Pulmonary artery endothelial cell (primary cell): ENCODE results near the gene PFN1. TPM values are rescaled to one million over a fixed set of nuclear protein-coding genes. Genes with fewer than 3 reads are reported as not detected.
"Not testable (repeated sequence)": the region's sequence is repeated elsewhere in the genome, so short reads cannot be mapped to it uniquely, and the experiment has no call there.

Experiments
- DNase-seq: peaks from one replicate; pipeline ENCODE4 v3.0.0-alpha.2; 2011; ENCODE audit warnings: low read depth, low spot score
- total RNA-seq: library from RNA; depleted of rRNA; stranded (reverse); fragments of >200 nt; gene quantifications from 2 replicates; pipeline ENCODE4 v1.2.3, GENCODE V29; 2014

PFN1 gene
- total RNA-seq, 1 donor from 2014 or later, result 518 TPM

DNA sequence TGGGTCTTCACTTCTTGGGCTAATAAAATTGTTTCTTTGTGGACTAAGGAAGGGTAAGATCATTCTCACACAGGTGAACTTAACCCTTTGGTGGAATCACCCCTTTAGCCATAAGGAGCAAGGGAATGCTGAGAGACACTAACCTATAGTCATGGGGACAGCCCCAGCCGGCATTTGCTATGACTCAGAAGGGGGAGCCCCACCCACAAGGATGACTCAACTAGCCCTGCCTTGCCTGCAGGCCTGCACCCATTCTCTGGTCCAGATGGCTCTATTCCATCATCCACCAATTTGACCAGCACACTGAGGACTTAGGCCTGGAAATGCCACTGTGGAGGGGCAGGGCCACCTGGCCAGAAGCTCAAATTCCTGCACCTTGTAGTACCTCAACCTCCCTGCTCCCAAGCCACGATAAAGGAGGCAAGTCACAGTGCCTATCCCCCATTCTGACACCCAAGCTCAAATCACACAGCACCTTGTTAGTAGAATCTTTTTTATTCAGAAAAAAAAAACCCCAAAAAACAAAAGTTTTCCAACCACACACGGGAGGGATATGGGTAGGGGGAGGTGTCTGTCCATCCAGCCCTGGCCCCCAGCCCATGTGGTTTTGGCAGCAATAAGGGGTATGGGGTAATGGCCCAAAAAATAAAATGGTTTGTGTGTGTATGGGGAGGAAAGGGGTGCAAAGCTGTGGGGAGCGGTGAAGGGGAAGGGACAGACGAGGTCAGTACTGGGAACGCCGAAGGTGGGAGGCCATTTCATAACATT is 3.0 kb downstream of the PFN1 start:
- DNase-seq, result no peak

DNA sequence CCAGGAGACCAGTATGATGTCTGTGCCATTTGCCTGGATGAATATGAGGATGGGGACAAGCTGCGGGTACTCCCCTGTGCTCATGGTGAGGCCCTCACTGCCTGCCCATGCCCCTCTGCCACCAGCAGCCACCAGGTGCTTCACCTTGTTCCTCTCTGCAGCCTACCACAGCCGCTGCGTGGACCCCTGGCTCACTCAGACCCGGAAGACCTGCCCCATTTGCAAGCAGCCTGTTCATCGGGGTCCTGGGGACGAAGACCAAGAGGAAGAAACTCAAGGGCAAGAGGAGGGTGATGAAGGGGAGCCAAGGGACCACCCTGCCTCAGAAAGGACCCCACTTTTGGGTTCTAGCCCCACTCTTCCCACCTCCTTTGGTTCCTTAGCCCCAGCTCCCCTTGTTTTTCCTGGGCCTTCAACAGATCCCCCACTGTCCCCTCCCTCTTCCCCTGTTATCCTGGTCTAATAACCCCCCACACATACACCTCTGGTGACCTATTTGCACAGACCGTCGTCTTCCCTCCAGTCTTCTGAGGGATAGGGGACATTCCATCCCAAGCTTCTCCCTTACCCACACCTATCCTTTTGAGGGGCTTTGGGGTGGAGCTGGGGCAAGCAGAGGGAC is 3.7 kb downstream of the PFN1 start:
- DNase-seq, result no peak

DNA sequence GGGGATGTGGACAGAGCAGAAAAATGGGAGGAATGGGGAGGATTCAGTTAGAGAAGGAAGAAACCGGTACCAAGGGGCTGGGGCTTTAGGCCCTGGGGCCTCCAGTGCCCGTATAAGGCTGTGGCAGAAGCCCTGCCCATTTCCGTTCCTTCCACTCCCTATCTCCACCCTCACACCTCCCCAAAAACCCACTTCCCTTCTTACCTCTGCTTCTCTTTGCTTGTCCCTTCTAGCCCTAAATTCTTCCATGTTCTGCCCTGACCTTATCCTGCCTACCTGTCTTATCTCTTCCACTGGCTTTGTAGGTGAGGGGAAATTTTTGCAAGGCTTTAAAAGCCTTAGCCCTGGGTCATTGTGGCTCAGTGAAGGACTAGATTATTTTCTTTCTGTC is 4.2 kb downstream of the PFN1 start:
- no peak for DNase-seq

DNA sequence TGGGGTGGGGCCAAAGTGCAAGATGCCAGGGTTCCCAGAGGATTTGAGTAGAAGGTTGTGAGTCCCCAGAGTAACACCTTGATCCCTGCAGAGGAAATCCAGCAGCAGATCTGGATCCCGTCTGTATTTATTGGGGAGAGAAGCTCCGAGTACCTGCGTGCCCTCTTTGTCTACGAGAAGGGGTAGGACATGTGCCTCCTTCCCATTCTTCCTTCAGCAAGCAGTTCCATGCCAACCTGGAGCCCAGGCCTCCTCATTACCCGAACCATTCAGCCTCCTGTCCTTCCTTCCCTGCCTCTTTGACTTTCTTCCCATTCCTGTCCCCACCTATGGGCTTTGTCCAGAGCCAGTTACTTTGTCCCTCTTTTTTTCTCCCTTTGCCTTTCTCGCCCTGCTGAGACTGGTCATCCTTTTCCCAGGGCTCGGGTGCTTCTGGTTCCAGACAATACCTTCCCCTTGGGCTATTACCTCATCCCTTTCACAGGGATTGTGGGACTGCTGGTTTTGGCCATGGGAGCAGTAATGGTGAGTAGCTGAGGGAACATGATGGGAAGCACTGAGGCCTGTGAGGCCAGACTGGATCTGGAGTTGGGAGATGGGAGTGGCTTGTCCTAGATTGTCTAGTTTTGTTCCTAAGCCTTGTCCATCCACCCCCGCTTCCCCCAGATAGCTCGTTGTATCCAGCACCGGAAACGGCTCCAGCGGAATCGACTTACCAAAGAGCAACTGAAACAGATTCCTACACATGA is 5.4 kb downstream of the PFN1 start:
- DNase-seq, result no peak

DNA sequence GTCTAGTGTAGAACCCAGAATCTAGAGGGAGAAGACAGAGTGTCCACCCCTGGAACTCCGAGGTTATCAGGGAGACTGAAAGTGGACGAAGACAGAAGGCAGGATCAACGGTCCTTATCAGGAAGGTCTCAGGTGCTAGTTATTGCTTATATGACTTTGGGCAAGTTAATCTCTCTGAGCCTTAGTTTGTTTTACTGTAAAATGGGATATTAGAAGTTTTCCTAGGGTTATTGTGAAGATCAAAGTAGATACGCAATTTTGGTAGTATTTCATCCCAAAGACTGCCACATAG is 7.1 kb downstream of the PFN1 start:
- DNase-seq, result no peak

DNA sequence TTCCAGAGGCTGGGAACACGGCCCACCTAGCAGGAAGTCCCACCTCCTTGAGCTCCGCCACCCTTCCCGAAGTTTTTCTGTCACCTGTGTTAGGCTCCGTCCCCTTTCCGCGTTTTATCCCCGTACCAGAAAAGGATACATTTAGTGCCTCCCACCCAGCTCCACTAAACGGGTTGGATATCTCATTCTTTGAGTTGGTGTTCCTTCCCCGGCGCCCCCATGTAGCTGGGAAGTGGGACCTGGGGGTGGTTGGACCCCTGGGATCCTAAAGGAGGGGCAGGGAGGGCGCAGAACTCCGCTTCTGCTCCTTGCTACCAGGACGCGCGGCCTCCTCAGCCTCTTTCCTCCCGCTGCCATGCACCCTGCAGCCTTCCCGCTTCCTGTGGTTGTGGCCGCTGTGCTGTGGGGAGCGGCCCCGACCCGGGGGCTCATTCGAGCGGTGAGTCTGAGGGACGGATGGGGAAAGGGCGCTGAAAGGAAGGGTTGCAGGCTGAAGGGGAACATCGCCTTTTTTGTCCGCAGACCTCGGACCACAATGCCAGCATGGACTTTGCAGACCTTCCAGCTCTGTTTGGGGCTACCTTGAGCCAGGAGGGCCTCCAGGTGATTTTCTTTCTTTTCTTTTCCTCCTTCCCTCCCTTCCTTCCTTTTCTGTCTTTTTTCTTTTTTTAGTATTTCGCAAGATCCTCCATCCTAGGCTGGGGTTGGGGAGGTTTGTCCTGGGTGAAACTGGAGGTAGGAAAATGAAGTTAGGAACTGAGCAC is 7.6 kb downstream of the PFN1 start:
- no peak for DNase-seq

DNA sequence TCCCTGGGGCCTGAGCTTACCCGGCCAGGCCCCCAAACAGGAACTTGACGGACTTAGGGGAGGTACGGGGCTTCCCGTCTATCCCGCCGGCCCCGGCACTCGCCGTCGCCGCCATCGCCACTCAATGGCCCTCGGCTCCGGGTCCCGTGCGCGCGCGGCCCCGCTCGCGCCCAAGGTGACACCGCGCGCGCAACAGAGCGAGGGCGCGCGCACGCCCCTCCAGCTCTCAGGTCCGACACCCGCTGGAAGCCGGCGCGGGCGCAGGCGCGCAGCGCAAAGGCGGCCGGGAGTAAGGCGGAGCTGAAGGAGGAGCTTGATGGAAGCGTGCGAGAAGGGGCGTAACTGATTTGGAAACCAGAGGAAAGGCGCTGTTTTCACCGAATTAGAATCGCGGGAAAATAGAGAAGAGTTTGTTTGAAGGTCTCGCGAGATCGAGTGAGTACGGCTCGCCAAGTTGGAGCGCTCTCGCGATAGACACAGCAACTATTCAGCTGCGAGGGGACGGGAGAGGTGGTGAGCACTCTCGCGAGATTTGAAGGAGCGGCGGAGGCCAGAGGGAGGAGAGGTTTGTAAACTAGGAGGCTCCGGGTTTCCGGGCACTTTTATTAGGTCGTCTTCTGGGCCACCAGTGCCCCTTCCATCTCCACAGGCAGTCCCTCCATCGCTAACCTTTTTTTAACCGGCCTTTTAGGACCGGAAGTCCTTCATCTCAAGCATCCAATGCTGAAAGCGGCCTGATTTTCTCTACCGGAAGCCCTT is 8.4 kb downstream of the PFN1 start, which contains the start of the genes RNF167 and SLC25A11:
Gene RNF167 (plus strand): TSS at position 473 of the 759 bp plus-strand sequence. CDS start 642 bp downstream, outside the sequence.
Gene SLC25A11 (minus strand): TSS at position 251 of the 759 bp plus-strand sequence. CDS start 136 bp downstream, at position 115.
- peak; percentile 99 for DNase-seq

DNA sequence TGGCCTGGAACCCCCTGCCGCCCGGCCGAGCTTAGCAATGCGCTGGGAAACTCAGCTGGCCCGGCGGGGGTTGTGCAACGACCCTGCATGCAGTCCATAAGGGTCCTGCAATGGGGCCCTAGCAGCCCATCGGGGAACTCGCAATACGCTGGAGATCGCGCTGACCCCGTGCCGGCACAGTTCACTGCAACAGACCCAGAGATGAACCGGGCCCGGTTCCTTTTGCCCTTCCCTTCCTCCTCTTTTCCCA is 8.9 kb downstream of the PFN1 start:
- DNase-seq, result no peak

DNA sequence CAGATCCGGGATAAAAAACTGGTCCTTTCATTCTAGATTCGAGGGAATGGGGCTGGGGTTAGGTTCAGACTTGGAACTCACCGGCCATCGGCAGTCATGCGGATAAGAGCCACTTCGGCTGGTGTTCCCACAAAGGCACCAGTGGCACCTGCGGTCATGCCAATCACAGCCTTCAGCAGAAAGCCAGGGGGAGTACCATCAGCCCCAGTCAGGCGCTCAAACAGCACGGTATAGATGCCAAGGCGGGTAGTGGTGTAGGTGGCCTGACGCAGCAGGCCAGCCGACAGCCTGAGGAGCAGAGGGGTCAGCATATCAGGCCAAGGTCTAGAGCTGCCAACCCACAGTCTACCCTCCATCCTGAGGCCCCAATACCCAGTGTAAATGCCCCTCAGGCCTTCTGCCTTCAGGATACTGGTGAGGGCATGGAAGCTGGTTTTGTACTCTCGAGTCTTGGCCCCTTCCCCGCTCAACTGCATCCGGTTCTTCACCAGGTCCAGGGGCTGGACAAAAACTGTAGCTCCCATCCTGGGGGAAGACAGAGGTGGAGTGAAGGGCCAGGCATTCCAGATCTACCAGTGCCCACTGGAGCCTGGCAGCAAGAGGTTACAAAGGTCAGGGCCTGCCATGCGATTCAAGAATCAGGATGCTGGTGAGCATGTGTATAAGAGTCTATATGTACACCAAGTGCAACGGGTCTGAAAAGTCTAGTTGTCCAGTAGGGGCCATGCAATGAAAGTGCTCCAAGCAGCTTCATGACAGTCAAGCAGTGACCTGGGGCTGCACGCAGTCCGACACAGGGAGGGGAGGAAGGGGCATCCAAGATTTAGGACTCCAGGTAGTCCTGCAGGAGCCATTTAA is 9.4 kb downstream of the PFN1 start:
- no peak for DNase-seq

DNA sequence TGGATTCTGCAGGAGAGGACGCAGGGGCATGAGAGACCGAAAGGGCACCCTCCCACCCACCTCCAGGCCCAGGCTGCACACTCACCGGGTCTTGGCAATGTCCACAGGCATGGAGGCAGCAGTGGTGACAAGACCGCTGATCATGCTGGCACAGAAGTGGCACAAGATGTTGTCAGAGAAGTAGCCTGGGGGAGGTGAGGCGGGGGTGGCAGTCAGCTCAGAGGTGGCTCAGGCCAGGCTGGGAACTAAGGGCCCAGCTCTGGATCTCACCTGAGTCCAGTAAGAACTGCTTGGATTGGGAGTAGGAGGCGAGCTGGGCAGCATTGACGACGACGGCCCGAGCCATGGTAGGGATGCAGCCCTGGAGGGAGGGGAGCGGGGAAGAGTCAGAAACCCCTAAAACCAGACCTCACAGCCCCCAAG is 10.2 kb downstream of the PFN1 start:
- no peak for DNase-seq

DNA sequence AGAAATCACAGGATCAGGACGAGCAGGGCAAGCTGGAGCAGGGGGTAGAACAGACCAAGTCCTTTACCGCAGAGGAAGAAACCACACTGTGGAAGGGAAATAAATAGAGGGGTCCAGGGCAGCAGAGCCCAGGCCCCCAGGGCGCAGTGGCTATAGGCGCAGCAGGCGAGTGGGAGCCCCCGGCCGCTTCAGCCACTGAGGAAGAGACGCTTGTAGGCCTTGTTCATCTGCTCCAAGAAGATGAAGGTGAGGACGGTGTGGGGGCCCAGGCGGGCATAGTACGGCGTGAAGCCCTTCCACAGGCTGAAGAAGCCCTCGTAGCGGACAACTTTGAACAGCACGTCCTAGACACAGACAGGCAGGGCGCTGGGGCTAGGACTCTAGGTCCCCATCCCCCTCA is 10.8 kb downstream of the PFN1 start:
- no peak for DNase-seq

DNA sequence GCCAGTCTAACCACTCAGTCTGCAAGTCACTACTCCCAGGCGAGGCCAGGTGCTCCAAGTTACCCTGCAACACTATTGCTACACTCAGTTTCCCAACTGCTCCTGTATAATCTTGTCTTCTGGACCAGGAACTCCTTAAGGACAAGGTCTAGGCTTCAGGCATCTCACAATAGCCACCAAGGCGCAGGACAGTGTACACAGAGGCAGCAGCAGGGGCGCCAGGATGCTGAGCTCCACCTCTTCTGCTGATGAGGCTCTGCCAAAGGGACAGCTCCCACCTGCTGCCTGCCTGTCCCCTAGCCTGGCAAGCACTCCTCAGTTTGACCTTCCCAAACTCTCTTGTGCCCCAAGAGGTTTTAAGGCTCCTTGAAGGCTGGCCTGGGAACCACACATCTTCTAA is 11.9 kb downstream of the PFN1 start:
- DNase-seq, result no peak

DNA sequence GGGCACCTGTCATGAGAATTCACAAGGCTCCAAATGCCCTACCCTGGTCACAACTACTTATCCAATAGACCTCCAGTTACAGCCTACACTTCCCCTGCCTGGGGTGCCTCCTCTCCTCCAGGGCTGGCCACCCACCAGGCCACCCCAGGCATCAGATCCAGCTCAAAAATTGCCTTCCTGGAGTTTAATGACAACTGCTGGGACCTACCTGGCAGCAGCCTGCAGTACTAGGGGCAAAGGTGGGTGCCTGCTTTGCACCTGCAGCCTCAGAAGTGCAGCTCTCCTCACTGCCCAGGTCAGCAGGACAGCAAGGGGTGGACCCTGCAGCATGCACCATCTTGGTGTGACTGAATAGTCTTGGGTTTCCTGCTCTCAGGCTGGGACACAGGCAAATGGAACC is 12.7 kb downstream of the PFN1 start:
- no peak for DNase-seq

DNA sequence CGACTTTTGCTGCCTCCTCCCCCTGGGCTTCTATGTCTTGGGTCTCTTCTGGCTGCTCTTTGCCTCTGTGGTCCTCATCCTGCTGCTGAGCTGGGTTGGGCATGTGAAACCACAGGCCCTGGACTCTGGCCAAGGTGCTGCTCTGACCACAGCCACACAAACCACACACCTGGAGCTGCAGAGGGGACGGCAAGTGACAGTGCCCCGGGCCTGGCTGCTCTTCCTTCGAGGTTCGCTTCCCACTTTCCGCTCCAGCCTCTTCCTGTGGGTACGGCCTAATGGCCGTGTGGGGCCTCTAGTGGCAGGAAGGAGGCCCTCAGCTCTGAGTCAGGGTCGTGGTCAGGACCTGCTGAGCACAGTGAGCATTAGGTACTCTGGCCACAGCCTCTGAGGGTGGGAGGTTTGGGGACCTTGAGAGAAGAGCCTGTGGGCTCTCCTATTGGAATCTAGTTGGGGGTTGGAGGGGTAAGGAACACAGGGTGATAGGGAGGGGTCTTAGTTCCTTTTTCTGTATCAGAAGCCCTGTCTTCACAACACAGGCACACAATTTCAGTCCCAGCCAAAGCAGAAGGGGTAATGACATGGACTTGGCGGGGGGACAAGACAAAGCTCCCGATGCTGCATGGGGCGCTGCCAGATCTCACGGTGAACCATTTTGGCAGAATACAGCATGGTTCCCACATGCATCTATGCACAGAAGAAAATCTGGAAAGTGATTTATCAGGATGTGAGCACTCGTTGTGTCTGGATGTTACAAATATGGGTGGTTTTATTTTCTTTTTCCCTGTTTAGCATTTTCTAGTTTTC is 14.0 kb downstream of the PFN1 start:
- no peak for DNase-seq

DNA sequence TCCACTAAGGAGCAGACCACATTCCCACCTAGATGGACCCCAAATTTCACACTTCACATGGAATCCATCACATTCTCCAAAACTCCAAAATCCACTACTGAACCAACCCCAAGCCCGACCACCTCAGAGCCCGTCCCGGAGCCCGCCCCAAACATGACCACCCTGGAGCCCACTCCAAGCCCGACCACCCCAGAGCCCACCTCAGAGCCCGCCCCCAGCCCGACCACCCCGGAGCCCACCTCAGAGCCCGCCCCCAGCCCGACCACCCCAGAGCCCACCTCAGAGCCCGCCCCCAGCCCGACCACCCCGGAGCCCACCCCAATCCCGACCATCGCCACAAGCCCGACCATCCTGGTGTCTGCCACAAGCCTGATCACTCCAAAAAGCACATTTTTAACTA is 14.7 kb downstream of the PFN1 start:
- DNase-seq, result no peak

DNA sequence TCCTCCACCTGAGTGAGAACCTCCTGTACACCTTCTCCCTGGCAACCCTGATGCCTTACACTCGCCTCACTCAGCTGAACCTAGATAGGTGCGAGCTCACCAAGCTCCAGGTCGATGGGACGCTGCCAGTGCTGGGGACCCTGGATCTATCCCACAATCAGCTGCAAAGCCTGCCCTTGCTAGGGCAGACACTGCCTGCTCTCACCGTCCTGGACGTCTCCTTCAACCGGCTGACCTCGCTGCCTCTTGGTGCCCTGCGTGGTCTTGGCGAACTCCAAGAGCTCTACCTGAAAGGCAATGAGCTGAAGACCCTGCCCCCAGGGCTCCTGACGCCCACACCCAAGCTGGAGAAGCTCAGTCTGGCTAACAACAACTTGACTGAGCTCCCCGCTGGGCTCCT is 15.6 kb downstream of the PFN1 start:
- no peak for DNase-seq

DNA sequence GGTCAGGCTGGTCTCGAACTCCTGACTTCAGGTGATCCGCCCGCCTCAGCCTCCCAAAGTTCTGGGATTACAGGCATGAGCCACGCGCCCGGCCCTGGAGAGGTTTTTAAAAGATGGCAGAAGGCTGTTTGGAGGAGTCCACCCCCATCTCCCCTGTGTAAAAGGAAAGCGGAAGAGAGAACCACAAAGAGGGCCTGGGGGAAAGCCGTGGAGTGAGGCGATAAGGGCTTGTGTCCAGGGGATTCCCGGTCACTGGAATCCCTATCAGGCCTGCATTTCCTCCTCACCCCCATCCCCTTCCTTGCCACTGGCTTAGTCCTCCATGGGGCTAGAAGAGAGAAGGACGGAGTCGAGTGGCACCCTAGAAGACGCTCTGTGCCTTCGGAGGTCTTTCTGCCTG is 16.4 kb downstream of the PFN1 start, which contains the start of gene GP1BA:
Gene GP1BA (plus strand): TSS at position 315 of the 400 bp plus-strand sequence. CDS start 328 bp downstream, outside the sequence.
- DNase-seq, result no peak

DNA sequence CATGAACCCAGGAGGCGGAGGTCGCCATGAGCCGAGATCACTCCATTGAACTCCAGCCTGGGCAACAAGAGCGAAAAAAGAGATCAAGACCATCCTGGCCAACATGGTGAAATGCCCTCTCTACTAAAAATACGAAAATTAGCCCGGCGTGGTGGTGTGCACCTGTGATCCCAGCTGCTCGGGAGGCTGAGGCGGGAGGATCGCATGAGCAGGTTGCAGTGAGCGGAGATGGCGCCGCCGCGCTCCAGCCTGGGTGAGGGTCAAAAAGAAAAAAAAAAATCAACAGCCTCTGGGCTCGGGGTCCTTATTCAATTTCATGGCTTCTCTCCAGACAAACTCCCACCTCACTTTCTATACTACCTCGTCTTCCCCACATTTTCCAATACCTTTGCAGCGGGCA is 19.4 kb downstream of the PFN1 start:
- DNase-seq, result no peak

DNA sequence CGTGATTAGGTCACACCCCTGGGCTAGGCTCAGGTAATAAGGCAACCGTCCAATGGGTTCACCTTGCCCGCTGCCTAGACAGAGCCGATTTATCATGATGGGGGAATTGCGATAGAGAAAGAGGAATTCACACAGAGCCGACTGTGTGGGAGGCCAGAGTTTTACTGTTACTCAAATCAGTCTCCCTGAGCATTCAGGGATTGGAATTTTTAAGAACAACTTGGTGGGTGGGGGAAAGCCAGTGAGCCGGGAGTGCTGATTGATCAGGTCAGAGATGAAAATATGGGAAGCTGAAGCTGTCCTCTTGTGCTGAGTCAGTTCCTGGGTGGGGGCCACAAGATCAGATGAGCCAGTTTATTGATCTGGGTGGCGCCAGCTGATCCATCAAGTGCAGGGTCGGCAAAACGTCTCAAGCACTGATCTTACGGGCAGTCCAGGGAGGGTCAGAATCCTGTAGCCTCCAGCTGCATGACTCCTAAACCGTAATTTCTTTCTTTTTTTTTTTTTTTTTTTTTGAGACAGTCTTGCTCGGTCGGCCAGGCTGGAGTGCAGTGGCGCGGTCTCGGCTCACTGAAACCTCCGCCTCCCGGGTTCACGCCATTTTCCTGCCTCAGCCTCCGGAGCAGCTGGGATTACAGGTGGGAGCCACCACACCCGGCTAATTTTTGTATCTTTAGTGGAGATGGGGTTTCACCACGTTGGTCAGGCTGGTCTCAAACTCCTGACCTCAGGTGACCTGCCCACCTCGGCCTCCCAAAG is 21.6 kb downstream of the PFN1 start:
- DNase-seq, result not testable (repeated sequence)
